HG02943 (cell line): ENCODE measurements around the gene BCKDHA.

Experiments
- ATAC-seq: cut with Tn5 transposase; IDR thresholded peaks from one replicate; pipeline ENCODE4 v1.9.1; 2021; ENCODE audit warnings: mild to moderate bottlenecking, low read depth, moderate library complexity; ENCODE audit not compliant: unreplicated experiment

Gene BCKDHA

GRCh38 chr19:41397086-41398049 is at the start of gene BCKDHA, which contains the start of gene EXOSC5:
Gene BCKDHA (plus strand): TSS chr19:41397818. CDS start chr19:41397828, 10 bp downstream.
Gene EXOSC5 (minus strand): TSS chr19:41397359. CDS start chr19:41397328, 31 bp downstream.
- ATAC-seq: peak; percentile 89

DNA sequence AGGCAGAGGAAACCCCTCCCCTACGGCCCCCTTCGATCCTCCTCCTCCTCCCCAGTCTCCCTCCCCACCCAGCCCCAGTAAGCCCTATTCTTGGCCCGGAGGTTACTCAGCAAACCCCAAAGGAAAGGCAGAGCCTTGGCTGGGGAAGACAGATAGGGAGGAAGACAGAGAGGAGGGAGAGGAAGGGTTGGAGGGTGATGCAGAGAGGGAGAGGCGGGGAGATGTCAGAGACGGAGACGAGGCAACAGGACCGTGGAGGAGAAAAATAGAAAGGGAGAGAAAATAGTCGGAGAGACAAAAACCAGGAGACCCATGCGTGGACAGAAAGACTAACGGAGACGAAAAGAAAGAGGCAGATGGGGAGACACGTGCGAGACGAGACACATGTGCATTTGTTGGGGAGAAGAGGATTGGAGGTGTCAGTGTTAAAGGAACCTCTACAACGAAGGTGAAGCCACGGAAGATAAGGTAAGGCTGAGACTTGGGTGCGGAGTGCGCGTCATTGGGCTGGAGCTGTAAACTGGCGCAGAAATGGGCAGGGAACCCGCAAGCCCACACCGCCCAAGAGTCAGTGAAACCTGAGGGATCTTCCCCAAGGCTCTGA is 46.8 kb upstream of the BCKDHA start:
- ATAC-seq: no peak

GRCh38 chr19:41351339-41352245 is 46.0 kb upstream of the BCKDHA start:
- no peak for ATAC-seq

DNA sequence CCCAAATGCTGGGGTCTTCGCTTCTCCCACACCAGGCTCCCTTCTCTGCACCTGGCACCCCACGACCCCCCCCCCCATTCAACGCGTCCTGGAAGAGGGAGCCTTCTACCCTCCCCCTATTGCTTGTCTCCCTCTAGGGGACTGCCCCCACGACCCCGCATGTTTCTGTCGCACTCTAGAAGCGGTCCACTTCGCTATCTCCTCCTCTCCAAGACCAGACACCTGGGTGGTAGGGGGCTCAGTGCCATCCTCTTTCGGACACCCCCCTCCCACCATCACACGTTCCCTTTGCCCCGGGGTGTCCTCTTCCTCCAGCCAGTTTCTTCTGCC is 45.4 kb upstream of the BCKDHA start:
- ATAC-seq: no peak

GRCh38 chr19:41352609-41353465 is 44.8 kb upstream of the BCKDHA start:
- no peak for ATAC-seq

DNA sequence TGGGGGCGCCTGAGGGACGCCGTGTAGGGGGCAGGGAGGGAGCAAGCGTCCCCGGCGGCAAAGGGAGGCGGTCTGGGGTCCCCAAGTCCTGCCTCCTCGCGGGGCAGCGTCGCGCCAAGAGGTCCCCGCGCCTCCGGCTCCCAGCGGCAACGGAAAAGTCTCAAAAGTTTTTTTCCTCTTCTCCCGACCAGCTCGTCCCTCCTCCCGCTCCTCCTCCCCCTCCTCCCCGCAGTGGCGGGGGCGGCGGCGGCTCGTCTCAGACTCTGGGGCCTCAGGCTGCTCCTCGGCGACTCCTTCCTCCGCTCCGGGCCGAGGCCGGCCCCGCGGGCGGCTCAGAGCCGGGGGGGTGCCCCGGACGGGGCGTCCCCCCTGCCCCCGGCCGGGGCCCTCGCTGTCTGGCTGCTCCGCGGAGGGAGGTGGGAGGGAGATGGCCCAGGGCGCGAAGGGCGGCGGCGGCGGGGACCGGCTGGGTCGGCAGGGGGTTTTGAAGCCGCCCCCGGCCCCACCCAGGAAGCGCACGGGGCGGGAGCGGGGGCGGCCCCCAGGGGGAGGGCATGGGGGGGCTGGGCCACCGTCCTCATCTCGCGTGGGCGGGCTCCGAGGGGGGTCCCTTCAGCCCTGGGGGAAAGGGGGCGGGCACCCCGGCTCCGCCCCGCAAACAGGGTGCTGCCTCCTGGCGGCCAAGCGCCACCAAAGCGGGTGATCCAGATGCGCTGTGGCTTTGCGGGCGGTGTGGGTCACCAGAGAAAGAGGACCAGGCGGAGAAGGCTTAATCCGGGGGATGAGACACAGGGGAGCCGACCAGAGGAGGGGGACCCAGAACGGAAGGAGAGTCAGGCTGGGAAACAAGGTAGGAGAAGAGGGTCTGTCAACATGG is 43.9 kb upstream of the BCKDHA start, which contains the start of gene TGFB1:
Gene TGFB1, minus strand, starts transcription at position 457 of the 877 bp plus-strand sequence. CDS start 878 bp downstream, outside the sequence.
- ATAC-seq: peak; percentile 36

GRCh38 chr19:41354343-41354953 is 43.2 kb upstream of the BCKDHA start:
- no peak for ATAC-seq

DNA sequence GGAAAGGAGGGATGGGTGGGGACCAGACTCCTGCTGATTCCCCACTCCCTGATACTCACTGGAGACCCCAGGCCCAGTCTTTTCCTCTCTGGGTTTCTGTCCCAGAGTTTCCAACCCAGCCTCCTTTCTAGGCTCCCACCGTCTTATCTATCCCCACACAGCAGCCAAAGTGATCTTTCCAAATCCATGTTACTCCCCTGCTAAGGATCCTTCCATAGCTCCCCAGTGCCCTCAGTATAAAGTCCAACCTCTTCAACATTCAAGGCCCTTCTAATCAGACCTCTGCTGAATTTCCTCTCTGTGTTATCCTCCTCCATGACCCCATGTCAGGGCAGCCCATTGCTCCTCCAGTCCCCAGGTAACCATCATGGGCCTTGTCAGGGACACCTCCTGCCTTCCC is 42.6 kb upstream of the BCKDHA start:
- no peak for ATAC-seq

- no peak for ATAC-seq
These were observed 41.8 kb upstream of the BCKDHA start for GRCh38 chr19:41355802-41356201.

DNA sequence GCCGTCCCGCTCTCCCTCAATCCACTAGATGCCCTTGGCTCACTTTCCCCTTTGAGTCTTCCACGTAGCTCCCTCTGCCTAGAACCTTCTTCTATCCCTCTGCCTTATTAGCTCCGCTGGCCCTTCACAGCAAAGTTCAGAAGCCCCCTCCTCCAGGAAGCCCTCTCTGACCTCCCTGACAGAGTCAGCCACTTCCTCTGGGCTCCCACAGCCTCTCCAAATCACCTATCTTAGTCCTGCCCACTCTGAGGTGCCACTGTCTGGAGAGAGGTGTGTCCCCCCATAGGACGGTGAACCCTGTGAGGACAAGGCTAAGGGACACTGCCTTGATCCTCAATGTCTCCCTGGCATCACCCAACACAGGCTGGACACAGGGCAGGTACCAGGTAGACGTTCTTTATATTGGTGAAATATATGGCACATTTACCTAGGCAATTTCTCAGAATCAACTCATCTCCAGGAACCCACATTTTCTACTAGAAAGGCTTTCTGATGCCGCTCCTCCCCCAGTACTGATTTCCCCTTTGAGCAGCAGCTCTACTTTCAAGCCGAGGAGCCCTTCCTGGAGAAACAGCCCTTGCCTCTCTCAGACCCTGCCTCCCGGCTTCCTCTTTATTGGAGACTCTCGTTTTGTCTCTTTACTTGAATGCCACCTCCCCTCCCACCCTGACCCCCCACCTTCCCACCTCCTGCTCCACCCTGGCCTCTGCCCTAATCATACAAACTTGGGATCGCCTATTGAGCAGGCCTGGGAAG is 40.5 kb upstream of the BCKDHA start:
- ATAC-seq: no peak

DNA sequence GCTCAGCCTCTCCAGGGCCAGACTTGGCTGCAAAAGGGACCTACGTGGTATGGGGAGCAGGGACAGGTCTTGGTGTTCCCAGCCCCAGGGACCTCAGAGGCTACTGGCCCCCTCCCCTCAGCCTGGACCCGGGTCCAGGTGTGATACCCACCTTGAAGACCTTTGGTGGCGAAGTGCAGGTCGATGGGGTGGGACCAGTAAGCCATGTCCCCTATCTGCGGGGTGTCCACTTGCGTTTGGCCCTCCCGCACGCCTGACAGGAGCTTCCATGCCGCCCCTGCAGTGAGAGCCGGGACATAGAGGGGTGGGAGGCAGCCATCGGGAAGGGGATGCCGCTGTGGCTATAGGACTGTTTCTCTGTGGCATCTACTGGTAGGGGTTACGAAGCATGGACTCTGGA is 39.9 kb upstream of the BCKDHA start:
- no peak for ATAC-seq

GRCh38 chr19:41359741-41360140 is 37.9 kb upstream of the BCKDHA start:
- ATAC-seq: no peak

- no peak for ATAC-seq
These were observed 35.3 kb upstream of the BCKDHA start for GRCh38 chr19:41362143-41362847.

DNA sequence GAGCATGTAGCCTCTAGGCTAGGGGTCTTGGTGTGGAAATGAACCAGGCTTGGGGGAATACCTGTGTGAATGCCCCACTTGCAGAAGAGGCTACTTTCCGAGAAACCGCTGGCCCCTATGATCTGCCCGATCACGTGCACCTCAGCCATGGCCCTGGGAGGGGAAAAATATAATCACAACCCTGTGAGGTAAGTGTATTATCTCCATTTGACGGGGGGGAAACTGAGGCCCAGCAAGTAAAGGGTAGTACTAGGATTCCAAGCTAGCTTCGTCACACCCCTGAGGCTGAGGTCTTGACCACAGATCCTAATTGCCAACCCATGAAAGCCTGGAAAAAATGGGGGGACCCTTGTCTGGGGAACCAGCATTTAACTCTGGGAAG is 34.3 kb upstream of the BCKDHA start:
- ATAC-seq: no peak

DNA sequence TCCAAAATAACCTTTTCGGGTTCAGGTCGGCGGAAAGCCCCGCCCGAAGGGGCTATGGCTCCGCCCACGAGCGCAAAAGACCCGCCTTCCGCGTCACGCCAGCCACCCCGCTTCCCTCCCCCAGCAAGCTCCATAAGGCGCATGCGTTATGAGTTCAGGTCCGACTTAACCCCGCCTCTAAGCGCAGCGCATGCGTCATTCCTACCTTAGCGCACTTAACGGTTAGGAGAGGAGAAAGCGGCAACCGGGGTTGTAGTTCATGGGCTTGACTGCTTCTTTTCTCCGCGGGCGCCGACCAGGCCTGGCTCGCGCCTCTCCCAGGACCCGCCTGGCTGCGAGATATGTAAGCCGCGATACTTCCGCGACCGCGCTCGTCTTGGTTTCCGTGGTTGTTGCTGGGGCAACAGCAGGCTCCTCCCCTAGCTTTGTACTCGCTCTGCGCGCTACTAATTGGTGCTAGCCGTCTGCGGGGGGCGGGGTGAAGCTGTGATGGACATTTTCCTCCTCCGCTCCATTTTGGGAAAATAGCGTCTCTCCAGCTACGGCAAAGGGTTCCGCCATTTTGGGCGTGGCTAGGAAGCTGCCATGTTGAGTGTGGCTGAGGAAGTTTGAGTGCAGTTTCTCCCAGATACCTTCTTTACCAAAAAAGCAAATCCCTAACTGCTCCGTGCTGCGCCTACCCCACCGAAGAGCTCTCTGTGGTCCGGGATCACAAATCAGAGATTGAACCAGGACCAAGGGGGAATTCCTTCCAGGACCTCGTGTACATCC is 33.7 kb upstream of the BCKDHA start, which contains the start of gene B9D2:
Gene B9D2, minus strand, starts transcription at position 397 of the 771 bp plus-strand sequence. CDS start 630 bp downstream, outside the sequence.
- peak; percentile 76 for ATAC-seq
